B cell (primary cell): ENCODE results near the gene TFPI2. TPM values are rescaled to one million over a fixed set of nuclear protein-coding genes. Genes with fewer than 3 reads are reported as not detected.
"Not testable (repeated sequence)": the region's sequence is repeated elsewhere in the genome, so short reads cannot be mapped to it uniquely, and the experiment has no call there.

Experiments
- ATAC-seq: fragments of 200-7000 bp; cut with Tn5 transposase; one replicate; pipeline ENCODE4 v1.10.0; 2021; ENCODE audit warnings: low read depth, mild to moderate bottlenecking, moderate number of reproducible peaks, moderate library complexity
- CTCF ChIA-PET: fragments of 350-600 bp; sonication (Branson Sonifier 250); formaldehyde crosslinking; loops from one replicate; lab custom pipeline; 2021; ENCODE audit warnings: antibody characterized with exemption, inconsistent platforms; lab: Charles Lee
- POLR2A ChIA-PET: fragments of 350-600 bp; sonication (Branson Sonifier 250); formaldehyde crosslinking; loops from one replicate; lab custom pipeline; 2021; ENCODE audit warnings: antibody characterized with exemption; lab: Charles Lee
- DNase-seq: peaks from one replicate; pipeline ENCODE4 v3.0.0; 2013
- H2AFZ ChIP-seq: 2 replicates; pipeline ENCODE4 v1.6.1; 2012; ENCODE audit warnings: mild to moderate bottlenecking, low read depth, low read length; ENCODE audit not compliant: insufficient read depth, poor library complexity, severe bottlenecking
- H3K27ac ChIP-seq, 2 donors: 1 replicate in 1 of 2; 2 replicates in 1 of 2; pipeline ENCODE4 v1.5.1; 2012 to 2013; ENCODE audit warnings: low read length in 2 of 2, mild to moderate bottlenecking in 2 of 2, moderate library complexity in 1 of 2
- H3K27me3 ChIP-seq, 4 experiments: fragments of 200-600 bp in 1 of 4; sonication (generic) in 1 of 4; replicated peaks in 1 of 4; 1 replicate in 2 of 4; 2 replicates in 2 of 4; pipeline versions ENCODE4 v1.6.1 to v1.7.0; 2013 to 2016; ENCODE audit warnings: low read length in 3 of 4, mild to moderate bottlenecking in 2 of 4, mixed read lengths in 1 of 4, moderate library complexity in 1 of 4; ENCODE audit not compliant: insufficient read depth in 4 of 4, control insufficient read depth in 3 of 4; ENCODE audit errors: control extremely low read depth in 1 of 4
- H3K36me3 ChIP-seq, 2 experiments: replicated peaks in 1 of 2; 1 replicate in 1 of 2; 2 replicates in 1 of 2; pipeline versions ENCODE4 v1.6.1 to v1.7.1; 2013; ENCODE audit warnings: low read length in 1 of 2; ENCODE audit not compliant: insufficient read depth in 2 of 2, control insufficient read depth in 1 of 2; ENCODE audit errors: control extremely low read depth in 1 of 2, extremely low read depth in 1 of 2
- H3K4me1 ChIP-seq, 2 donors: fragments of 200-600 bp in 1 of 2; sonication (generic) in 1 of 2; 1 replicate in 1 of 2; 2 replicates in 1 of 2; pipeline versions ENCODE4 v1.5.1 to v1.6.1; 2013 to 2017; ENCODE audit warnings: low read length in 2 of 2; ENCODE audit not compliant: control insufficient read depth in 2 of 2, insufficient read depth in 2 of 2
- H3K4me2 ChIP-seq: replicated peaks from 2 replicates; pipeline ENCODE3; 2012; ENCODE audit warnings: mild to moderate bottlenecking, low read depth, low read length; ENCODE audit not compliant: poor library complexity, severe bottlenecking
- H3K4me3 ChIP-seq, 5 experiments: fragments of 200-600 bp in 1 of 5; sonication (generic) in 1 of 5; 1 replicate in 3 of 5; 2 replicates in 2 of 5; pipeline versions ENCODE4 v1.5.1 to v1.7.0; 2011 to 2016; ENCODE audit warnings: low read length in 4 of 5, mild to moderate bottlenecking in 4 of 5, low read depth in 2 of 5, control low read depth in 1 of 5, moderate library complexity in 1 of 5; ENCODE audit not compliant: insufficient read depth in 1 of 5; ENCODE audit errors: control extremely low read depth in 1 of 5, extremely low read depth in 1 of 5
- H3K79me2 ChIP-seq: fragments of 200-600 bp; sonication (generic); one replicate; pipeline ENCODE4 v1.6.0; 2016; ENCODE audit warnings: low read length; ENCODE audit not compliant: control insufficient read depth, insufficient read depth
- H3K9ac ChIP-seq: fragments of 200-600 bp; sonication (generic); 2 replicates; pipeline ENCODE4 v1.6.1; 2017; ENCODE audit warnings: mild to moderate bottlenecking, low read length, moderate library complexity
- H3K9me3 ChIP-seq, 3 donors: one replicate each; pipeline versions ENCODE4 v1.6.1 to v1.7.1; 2013; ENCODE audit warnings: low read length in 2 of 3; ENCODE audit not compliant: control insufficient read depth in 2 of 3, insufficient read depth in 1 of 3; ENCODE audit errors: control extremely low read depth in 1 of 3
- H4K20me1 ChIP-seq: 2 replicates; pipeline ENCODE4 v1.6.0; 2012; ENCODE audit warnings: mild to moderate bottlenecking, low read length; ENCODE audit not compliant: insufficient read depth, control insufficient read depth, poor library complexity, severe bottlenecking
- H3K27ac Mint-ChIP-seq: one replicate; pipeline ENCODE4 v1.8.0; 2021; ENCODE audit warnings: mixed read lengths
- H3K27me3 Mint-ChIP-seq: one replicate; pipeline ENCODE4 v1.8.0; 2021; ENCODE audit warnings: mixed read lengths
- H3K4me1 Mint-ChIP-seq: one replicate; pipeline ENCODE4 v1.8.0; 2021; ENCODE audit warnings: mixed read lengths
- H3K4me3 Mint-ChIP-seq: one replicate; pipeline ENCODE4 v1.8.0; 2021; ENCODE audit warnings: mixed read lengths
- H3K9me3 Mint-ChIP-seq: one replicate; pipeline ENCODE4 v1.8.0; 2022; ENCODE audit warnings: mixed read lengths; ENCODE audit not compliant: insufficient read depth
- CTCF ChIP-seq: fragments of 200-600 bp; IDR thresholded peaks from one replicate; pipeline ENCODE4 v1.8.0; 2022; ENCODE audit warnings: antibody characterized with exemption, mild to moderate bottlenecking
- EZH2 ChIP-seq: IDR thresholded peaks from 2 replicates; pipeline ENCODE4 v1.6.1; 2012; ENCODE audit warnings: borderline replicate concordance, low read depth, mild to moderate bottlenecking, moderate library complexity, low read length; ENCODE audit not compliant: insufficient read depth, poor library complexity, severe bottlenecking
- WGBS: methylation state at CpG from one replicate; pipeline ENCODE4 v1.1.5; 2013; ENCODE audit warnings: missing lambda C conversion rate; ENCODE audit not compliant: insufficient coverage; 5-methylcytosine and 5-hydroxymethylcytosine counted together
- intact Hi-C: fragments of 100-400 bp; cut with micrococcal nuclease; formaldehyde crosslinking; loops from one replicate; pipeline ENCODE4 v1.10.0; 2022
- polyA plus RNA-seq: library from polyadenylated mRNA; depleted of rRNA; stranded (reverse); fragments of >200 nt; gene quantifications from 2 replicates; pipeline ENCODE4 v1.2.3, GENCODE V29; 2012
- total RNA-seq, 2 donors: library from RNA; stranded (reverse); fragments of 120-200 nt in 1 of 2; gene quantifications; 1 replicate in 1 of 2; 2 replicates in 1 of 2; pipeline versions ENCODE4 v1.2.3 to v1.2.4, GENCODE V29; 2013 to 2022

The TFPI2 gene
- total and polyA plus RNA-seq, 2 donors (not counting 1 experiment from before 2014, with no cell fraction given): 0.21 to 0.96 TPM

GRCh38 chr7:93914581-93915066, 24.1 kb upstream of the TFPI2 start:
- Mint-ChIP-seq H3K4me1 (peaks cover 2% of the 10 kb centered on the region), H3K9me3 (no peaks in the 10 kb centered on the region), H3K4me3 (no peak overlapping the region), H3K27ac (no peak overlapping the region), H3K27me3 (peaks cover 4% of the 10 kb centered on the region)
- Histone ChIP-seq H4K20me1 (no peaks in the 10 kb centered on the region), H3K4me1 (no peaks in the 10 kb centered on the region), H3K4me3 (no peak overlapping the region), H3K27me3 (no peaks in the 10 kb centered on the region), H3K9me3 (no peaks in the 10 kb centered on the region), H3K27ac (no peak overlapping the region), H3K9ac (no peak overlapping the region), H3K4me2 (no peak overlapping the region), H3K79me2 (no peaks in the 10 kb centered on the region), H3K36me3 (no peaks in the 10 kb centered on the region), H2AFZ (no peak overlapping the region)
- WGBS: 100% methylated on average over 2 of the region's 7 CpGs
- ATAC-seq (no peak), DNase-seq (no peak)
- CTCF ChIA-PET: no interaction called here
- intact Hi-C loops: no loop called here
- TF ChIP-seq CTCF (no peak), EZH2 (no peak)
- POLR2A ChIA-PET: no interaction called here

GRCh38 chr7:93913197-93913596, 22.6 kb upstream of the TFPI2 start:
- Mint-ChIP-seq H3K27me3 (peaks cover 4% of the 10 kb centered on the region), H3K9me3 (no peaks in the 10 kb centered on the region)
- TF ChIP-seq EZH2: no peak
- no peak for TF ChIP-seq CTCF

GRCh38 chr7:93911661-93912060, 21.1 kb upstream of the TFPI2 start:
- ATAC-seq, H3K27ac Mint-ChIP-seq, CTCF ChIA-PET, H3K9me3 Mint-ChIP-seq, DNase-seq, H2AFZ ChIP-seq, H3K27me3 Mint-ChIP-seq, H3K9ac ChIP-seq, H3K4me3 Mint-ChIP-seq, POLR2A ChIA-PET, H3K4me1 ChIP-seq, intact Hi-C loops, H3K27me3 ChIP-seq, H3K4me3 ChIP-seq, H3K36me3 ChIP-seq, H3K79me2 ChIP-seq, H4K20me1 ChIP-seq, H3K4me2 ChIP-seq, H3K27ac ChIP-seq, H3K4me1 Mint-ChIP-seq, H3K9me3 ChIP-seq: not testable (repeated sequence)

More at GRCh38 chr7:93913197-93913596, 22.6 kb upstream of the TFPI2 start:
- Histone ChIP-seq H4K20me1 (no peaks in the 10 kb centered on the region), H3K4me3 (no peak overlapping the region), H2AFZ (peak overlapping the region; percentile 7), H3K36me3 (no peaks in the 10 kb centered on the region), H3K4me2 (no peak overlapping the region), H3K27me3 (no peaks in the 10 kb centered on the region), H3K9me3 (no peaks in the 10 kb centered on the region), H3K9ac (no peak overlapping the region), H3K79me2 (no peaks in the 10 kb centered on the region), H3K27ac (no peak overlapping the region), H3K4me1 (no peaks in the 10 kb centered on the region)
- DNase-seq (no peak), ATAC-seq (no peak)
- no peak overlapping the region for H3K4me3 Mint-ChIP-seq
- H3K4me1 Mint-ChIP-seq: peaks cover 2% of the 10 kb centered on the region
- intact Hi-C loops: no loop called here
- H3K27ac Mint-ChIP-seq: no peak overlapping the region
- ChIA-PET CTCF (interaction anchor here (0.7 kb wide), 1 partner anchor 212 kb away, joined by 3 read pairs; no protein-coding TSS in a partner anchor), POLR2A (no interaction called here)
